TTC549 (cell line): Measurements from ENCODE around the gene NDC1.
"Not testable (repeated sequence)": the region's sequence is repeated elsewhere in the genome, so short reads cannot be mapped to it uniquely, and the experiment has no call there.

Experiments used
- FAIRE-seq: peaks from 2 replicates; lab custom pipeline; 2012; peaks lifted over from hg19 to GRCh38; lab: Jason Lieb, UNC

The NDC1 gene

GRCh38 chr1:53837924-53838653, at the start of gene NDC1:
Gene NDC1, minus strand, starts transcription at chr1:53838296. Its CDS starts 35 bp downstream, at chr1:53838261.
- FAIRE-seq = peak; percentile 86

GRCh38 chr1:53883600-53883999, 45.5 kb upstream of the NDC1 start:
- not testable (repeated sequence) for FAIRE-seq

GRCh38 chr1:53881853-53882252, 43.8 kb upstream of the NDC1 start:
- FAIRE-seq = not testable (repeated sequence)

GRCh38 chr1:53878492-53879105, 40.5 kb upstream of the NDC1 start:
- FAIRE-seq = peak; percentile 51

- not testable (repeated sequence) for FAIRE-seq
Observed at GRCh38 chr1:53875150-53875549, 37.1 kb upstream of the NDC1 start.

GRCh38 chr1:53871773-53872484, 33.8 kb upstream of the NDC1 start:
- FAIRE-seq = no peak

GRCh38 chr1:53871221-53871620, 33.1 kb upstream of the NDC1 start:
- no peak for FAIRE-seq

GRCh38 chr1:53869454-53870117, 31.5 kb upstream of the NDC1 start:
- no peak for FAIRE-seq

GRCh38 chr1:53868565-53868964, 30.5 kb upstream of the NDC1 start:
- FAIRE-seq = no peak

- no peak for FAIRE-seq
Observed at GRCh38 chr1:53862507-53862906, 24.4 kb upstream of the NDC1 start.

GRCh38 chr1:53860967-53861411, 22.9 kb upstream of the NDC1 start:
- no peak for FAIRE-seq

GRCh38 chr1:53851571-53852285, 13.6 kb upstream of the NDC1 start:
- FAIRE-seq = no peak

GRCh38 chr1:53850082-53850673, 12.1 kb upstream of the NDC1 start:
- FAIRE-seq = no peak

- no peak for FAIRE-seq
Observed at GRCh38 chr1:53847980-53848379, 9.9 kb upstream of the NDC1 start.

- FAIRE-seq = no peak
Observed at GRCh38 chr1:53842347-53842746, 4.3 kb upstream of the NDC1 start.

- no peak for FAIRE-seq
Observed at GRCh38 chr1:53838654-53838974, 518 bp upstream of the NDC1 start.

- FAIRE-seq = no peak
Observed at GRCh38 chr1:53837646-53837923, 511 bp downstream of the NDC1 start.

GRCh38 chr1:53835491-53835890, 2.6 kb downstream of the NDC1 start:
- FAIRE-seq = no peak

- FAIRE-seq = no peak
Observed at GRCh38 chr1:53834776-53835175, 3.3 kb downstream of the NDC1 start.

GRCh38 chr1:53833393-53833792, 4.7 kb downstream of the NDC1 start:
- FAIRE-seq = no peak

GRCh38 chr1:53826367-53826766, 11.7 kb downstream of the NDC1 start:
- no peak for FAIRE-seq

GRCh38 chr1:53825306-53825705, 12.8 kb downstream of the NDC1 start:
- FAIRE-seq = no peak
